WTC11 (cell line): Measurements from ENCODE around the gene KCNIP1.

Source experiments
- ARID4B ChIP-seq: sonication (generic); formaldehyde crosslinking; IDR thresholded peaks from 2 replicates; pipeline ENCODE4 v1.8.0; 2023; ENCODE audit warnings: missing genetic modification reagents, mild to moderate bottlenecking, borderline replicate concordance
- HMGXB4 ChIP-seq: sonication (generic); formaldehyde crosslinking; IDR thresholded peaks from 2 replicates; pipeline ENCODE4 v1.8.1; 2023; ENCODE audit warnings: mild to moderate bottlenecking, moderate library complexity, missing genetic modification reagents
- KAT7 ChIP-seq: sonication (generic); formaldehyde crosslinking; IDR thresholded peaks from 2 replicates; pipeline ENCODE4 v1.8.1; 2023; ENCODE audit warnings: missing genetic modification reagents, mild to moderate bottlenecking, borderline replicate concordance
- NR2C2 ChIP-seq: sonication (generic); formaldehyde crosslinking; IDR thresholded peaks from 2 replicates; pipeline ENCODE4 v1.8.0; 2022; ENCODE audit warnings: mild to moderate bottlenecking, missing genetic modification reagents
- TCF7 ChIP-seq: sonication (generic); formaldehyde crosslinking; IDR thresholded peaks from 2 replicates; pipeline ENCODE4 v1.8.0; 2022; ENCODE audit warnings: mild to moderate bottlenecking, low read depth, missing genetic modification reagents, moderate library complexity
- TEAD1 ChIP-seq: sonication (generic); formaldehyde crosslinking; IDR thresholded peaks from 2 replicates; pipeline ENCODE4 v1.8.0; 2022; ENCODE audit warnings: mild to moderate bottlenecking, missing genetic modification reagents

GRCh38 chr5:170628028-170628427 lies 124.2 kb downstream of the KCNIP1 start:
- no peak for TF ChIP-seq TEAD1 (CRISPR knock-in tag)
- no peak for TF ChIP-seq TCF7 (CRISPR knock-in tag)
- TF ChIP-seq KAT7 (CRISPR knock-in tag): no peak
- no peak for TF ChIP-seq NR2C2 (CRISPR knock-in tag)
- TF ChIP-seq HMGXB4 (CRISPR knock-in tag): no peak
- no peak for TF ChIP-seq ARID4B (CRISPR knock-in tag)
